ENCODE measurements around the gene SYNPO2.
"Not testable (repeated sequence)": the region's sequence is repeated elsewhere in the genome, so short reads cannot be mapped to it uniquely, and the experiment has no call there.

SYNPO2 gene

DNA sequence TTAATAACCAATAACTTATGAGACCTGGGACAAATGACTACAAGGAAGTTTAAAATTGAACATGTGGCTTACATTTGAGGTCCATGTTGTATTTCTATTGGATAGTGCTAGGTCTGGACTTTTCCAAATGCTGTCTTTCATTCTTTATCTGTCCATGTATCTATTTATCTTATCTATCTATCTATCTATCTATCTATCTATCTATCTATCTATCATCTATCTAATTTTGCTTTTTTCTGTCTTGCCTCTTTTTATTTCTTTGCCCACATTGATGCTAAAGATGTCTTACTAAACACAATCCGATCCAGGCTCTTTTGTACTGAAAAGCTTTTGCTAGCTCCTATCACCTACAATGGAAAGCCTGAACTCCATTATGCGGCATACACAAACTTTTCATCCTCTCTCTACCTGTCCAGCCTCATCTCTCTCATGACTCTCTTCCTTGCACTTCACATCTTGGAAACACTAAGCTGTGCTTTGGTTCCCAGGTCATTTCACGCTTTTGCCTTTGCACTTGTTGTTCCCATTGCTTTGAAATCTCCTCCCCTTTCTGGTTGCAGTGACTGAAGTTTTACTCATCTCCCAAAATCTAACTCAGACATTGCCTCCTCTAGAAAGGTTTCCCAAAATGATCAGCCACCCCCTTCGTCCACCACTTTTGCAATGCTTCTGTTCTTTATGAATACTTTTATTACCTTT, 107.2 kb downstream of the SYNPO2 start:
- in situ Hi-C loops (cut with HindIII; ENCODE audit: low sequenced_read_pairs), result loop anchor here (25.0 kb wide), 1 partner anchor 1041 kb away; no protein-coding TSS in a partner anchor

DNA sequence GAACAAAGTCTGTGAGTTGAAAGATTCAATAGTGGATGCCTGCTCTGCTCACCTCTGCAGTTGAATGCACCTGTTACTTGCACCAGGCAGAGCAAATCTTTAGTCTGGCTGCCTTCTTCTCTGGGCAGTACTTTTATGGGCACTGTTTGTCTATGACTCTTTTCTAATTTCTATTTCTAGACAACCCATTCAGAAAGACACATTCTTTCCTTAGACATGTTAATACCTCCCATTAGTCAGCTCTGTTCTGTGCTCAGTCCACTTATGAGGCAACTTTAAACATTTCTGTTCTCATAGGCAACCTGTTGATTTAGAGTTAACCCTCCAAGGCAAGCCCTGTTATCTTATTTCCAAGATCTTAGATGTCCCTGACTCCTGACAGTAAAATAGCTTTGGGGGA, 108.9 kb downstream of the SYNPO2 start:
- in situ Hi-C loops (cut with HindIII; ENCODE audit: low sequenced_read_pairs), result loop anchor here (25.0 kb wide), 1 partner anchor 1040 kb away; no protein-coding TSS in a partner anchor

DNA sequence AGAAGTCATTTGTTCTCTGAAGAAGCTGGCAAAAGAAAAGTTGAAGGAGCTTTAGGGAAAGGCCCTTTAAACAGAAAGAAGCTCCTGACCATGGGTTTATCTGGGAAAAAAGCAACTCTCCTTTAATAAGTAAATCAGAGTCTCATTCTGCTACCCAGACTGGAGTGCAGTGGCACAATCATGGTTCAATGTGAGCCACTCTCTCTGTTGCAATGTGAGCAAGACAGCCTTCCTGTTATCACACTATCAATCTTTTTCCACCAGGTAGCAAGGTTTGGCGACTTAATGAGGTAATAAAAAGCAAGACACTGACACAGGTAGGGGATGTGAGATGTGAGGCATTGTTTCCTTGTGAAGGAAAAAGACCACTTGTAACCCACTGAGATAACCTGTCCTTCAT, 111.3 kb downstream of the SYNPO2 start:
- in situ Hi-C loops (cut with HindIII; ENCODE audit: low sequenced_read_pairs), result loop anchor here (25.0 kb wide), 1 partner anchor 1037 kb away; no protein-coding TSS in a partner anchor

DNA sequence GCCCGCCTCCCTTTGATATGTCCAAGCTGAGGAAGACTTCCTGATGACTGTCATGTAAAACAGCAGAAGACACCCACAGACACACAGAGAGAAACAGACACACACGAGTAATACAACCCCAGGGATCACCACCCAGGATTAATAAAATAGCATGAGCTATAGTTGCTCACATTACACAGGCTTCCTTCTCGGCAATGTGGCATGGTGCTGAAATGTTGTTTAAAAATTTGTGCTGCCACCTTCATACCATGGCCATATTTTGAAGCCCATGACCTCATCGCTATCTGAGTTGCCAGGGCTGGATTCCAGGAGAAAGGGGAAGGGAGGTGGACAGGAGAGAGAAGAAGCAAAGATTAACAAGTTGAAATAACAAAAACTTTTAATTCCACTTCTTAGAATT, 111.7 kb downstream of the SYNPO2 start:
- in situ Hi-C loops (cut with HindIII; ENCODE audit: low sequenced_read_pairs), result no loop called here

DNA sequence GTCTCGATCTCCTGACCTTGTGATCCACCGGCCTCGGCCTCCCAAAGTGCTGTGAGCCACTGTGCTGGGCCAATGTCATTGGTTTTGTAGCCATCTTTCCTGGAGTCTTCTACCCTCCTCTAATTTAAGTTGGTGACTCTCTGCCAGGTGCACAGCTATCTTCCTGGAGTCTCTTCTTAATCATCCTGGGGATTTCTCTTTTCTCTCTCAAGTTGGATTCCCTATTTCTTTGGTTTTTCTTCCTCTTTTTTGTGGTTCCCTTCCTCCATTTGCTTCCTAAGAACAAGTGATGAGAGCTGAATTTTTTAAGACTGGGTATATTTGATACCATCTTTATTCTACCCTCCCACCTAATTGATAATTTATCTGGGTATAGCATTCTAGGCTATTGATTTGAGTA, 113.8 kb downstream of the SYNPO2 start:
- in situ Hi-C loops (cut with HindIII; ENCODE audit: low sequenced_read_pairs), result no loop called here

DNA sequence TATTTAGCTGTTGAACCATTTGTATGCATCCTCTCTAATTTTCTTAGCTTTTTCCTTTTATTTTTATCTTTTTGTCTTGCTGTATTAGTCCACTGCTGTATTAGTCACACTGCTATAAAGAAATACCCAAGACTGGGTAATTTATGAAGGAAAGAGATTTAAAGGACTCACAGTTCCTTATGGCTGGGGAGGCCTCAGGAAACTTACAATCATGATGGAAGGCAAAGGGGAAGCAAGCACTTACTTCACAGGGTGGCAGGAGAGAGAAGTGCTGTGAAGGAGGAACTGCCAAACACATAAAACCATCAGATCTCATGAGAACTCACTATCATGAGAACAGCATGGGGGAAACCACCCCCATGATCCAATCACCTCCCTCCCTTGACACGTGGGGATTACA, 114.3 kb downstream of the SYNPO2 start:
- in situ Hi-C loops (cut with HindIII; ENCODE audit: low sequenced_read_pairs), result not testable (repeated sequence)

DNA sequence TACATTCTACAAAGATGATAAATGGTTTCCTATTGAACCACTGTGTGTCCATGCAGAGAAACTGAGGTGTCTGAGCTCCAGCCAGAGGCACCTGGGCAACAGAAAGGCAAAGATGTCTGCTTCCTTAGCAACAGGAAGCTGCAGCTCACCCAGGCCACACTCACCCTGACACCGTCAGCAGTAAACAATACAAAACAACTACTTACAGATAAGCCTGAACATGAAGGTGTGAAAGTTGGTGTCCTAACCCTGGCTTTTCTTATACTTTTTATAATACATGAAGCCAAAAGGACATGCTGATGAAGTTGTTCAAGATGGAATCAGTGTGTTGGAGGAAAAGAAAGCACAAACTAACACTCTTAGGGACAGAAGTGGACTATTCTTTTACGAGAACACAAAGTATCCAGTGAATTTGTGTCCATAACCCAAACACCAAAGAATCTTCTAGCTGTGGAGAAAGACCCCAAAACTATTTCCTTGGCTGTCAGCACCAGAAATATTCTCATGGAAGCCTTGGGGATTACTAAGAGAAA, 117.3 kb downstream of the SYNPO2 start:
- in situ Hi-C loops (cut with HindIII; ENCODE audit: low sequenced_read_pairs), result no loop called here

GRCh38 chr4:119008761-119009160, 120.1 kb downstream of the SYNPO2 start:
- in situ Hi-C loops (cut with HindIII; ENCODE audit: low sequenced_read_pairs), result no loop called here

GRCh38 chr4:119010221-119010620, 121.6 kb downstream of the SYNPO2 start:
- in situ Hi-C loops (cut with HindIII; ENCODE audit: low sequenced_read_pairs), result not testable (repeated sequence)

DNA sequence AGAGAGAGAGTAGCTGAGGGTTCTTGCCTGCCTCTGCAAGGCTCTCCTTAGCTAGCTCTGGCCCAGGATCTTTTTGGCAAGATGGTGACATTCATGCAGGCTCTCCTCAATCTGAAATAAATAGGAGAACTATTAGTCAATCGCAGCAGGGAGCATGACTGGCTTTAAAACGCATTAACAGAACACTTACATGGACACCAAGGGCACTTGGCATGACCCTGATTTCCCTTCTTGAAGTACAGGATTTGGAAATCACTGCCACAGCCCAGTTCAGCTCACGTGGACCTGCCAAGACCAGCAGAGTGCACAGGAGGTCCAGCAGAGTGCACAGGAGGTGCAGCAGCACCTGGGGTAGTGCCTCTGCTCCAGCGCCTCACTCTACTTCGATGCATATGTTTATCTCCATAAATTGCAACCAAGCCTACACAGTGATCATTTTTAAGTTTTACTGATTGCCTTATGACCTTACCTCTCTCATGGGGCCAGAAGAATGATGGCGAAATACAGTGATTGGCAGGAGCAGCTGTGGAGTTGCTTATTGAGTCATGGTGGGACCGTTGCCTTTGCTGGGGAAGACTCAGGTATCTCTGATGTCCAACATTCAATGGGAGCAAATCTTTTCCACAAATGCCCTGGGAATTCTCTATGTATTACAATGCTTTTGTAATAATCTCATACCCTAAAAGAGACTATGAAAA, 122.4 kb downstream of the SYNPO2 start:
- in situ Hi-C loops (cut with HindIII; ENCODE audit: low sequenced_read_pairs), result no loop called here

DNA sequence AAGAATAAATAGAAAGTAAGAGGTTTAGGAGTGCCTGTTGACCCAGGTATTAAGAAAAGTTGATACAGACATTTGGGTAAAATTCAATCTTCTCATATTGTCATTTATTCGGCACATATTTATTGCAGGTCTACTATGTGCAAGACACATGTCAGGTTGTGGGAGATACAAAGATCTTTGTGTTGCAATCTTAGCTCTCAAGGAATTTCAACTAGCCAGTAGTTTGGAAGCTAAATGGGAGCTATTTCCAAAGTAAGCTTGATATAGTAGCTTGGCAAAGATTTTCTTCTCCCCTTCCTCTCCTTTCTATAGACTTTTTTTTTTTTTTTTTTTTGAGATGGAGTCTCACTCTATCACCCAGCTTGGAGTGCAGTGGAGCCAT, 122.9 kb downstream of the SYNPO2 start:
- in situ Hi-C loops (cut with HindIII; ENCODE audit: low sequenced_read_pairs), result no loop called here

GRCh38 chr4:119014658-119015057, 126.0 kb downstream of the SYNPO2 start:
- in situ Hi-C loops (cut with HindIII; ENCODE audit: low sequenced_read_pairs), result no loop called here

DNA sequence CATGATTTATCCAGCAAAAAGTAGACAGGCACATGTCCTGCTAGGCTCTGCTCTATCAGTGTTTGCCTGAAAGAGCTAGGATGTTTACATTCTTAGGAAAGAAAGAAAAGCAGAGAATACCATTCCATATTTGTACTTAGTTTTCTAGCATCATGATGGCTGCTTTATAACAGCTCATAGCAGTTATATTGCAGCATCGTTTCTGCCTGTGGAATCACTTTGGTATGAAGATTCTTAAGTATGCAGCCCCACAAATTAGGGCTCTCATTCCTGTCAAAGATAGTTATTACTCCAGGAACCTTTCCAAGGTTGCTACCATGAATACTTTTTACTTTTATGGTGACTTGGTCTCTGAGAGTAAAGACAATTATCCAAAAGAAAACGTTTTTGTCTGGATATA, 128.0 kb downstream of the SYNPO2 start:
- in situ Hi-C loops (cut with HindIII; ENCODE audit: low sequenced_read_pairs), result no loop called here

DNA sequence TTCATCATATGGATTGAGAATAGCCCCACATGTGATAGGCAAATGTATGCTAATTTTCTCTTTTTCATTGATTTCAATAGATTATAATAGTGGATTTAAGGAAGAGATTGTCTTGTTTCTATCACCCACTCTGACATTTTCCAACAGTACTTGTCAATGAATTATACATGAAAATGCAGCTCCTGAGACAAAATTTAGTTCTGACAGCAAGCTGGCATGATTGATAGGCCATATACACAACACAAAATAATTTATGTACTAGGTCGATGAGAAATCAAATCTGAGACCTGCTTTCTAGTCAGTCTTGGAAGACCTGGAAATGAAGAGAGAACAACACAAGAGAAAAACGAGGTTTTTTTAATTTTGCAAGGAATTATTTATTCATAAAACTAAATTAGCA, 129.0 kb downstream of the SYNPO2 start:
- in situ Hi-C loops (cut with HindIII; ENCODE audit: low sequenced_read_pairs), result no loop called here

DNA sequence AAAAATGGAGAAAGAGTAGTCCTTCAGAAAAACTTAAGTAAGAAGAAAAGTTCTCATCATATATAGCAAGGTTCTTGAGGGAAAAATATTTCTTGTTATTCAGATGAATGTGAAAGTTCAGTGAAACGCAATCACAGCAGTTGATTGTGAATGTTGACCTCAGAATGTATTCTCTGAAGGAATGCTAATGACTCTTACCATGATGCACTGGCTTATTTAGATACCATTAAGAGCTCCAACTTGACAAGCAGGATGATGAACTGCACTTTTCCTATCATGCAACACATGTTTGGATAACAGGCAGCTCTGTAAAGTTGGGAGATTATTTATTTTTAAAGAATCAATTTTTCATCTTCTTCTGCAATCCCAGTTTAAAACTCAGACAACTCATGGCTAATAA, 131.5 kb downstream of the SYNPO2 start:
- in situ Hi-C loops (cut with HindIII; ENCODE audit: low sequenced_read_pairs), result no loop called here

DNA sequence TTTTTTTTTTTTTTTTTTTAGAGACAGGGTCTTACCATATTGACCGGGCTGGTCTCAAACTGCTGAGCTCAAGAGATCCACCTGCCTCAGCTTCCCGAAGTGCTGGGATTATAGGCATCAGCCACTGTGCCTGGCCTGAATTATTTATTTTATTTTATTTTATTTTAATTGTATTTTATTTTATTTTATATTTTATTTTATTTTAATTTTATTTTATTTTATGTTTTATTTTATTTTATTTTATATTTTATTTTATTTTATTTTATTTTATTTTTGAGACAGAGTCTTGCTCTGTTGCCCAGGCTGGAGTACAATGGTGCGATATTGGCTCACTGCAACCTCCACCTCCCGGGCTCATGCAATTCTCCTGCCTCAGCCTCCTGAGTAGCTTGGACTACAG, 133.9 kb downstream of the SYNPO2 start:
- in situ Hi-C loops (cut with HindIII; ENCODE audit: low sequenced_read_pairs), result not testable (repeated sequence)

- in situ Hi-C loops (cut with HindIII; ENCODE audit: low sequenced_read_pairs), result no loop called here
These were observed 135.4 kb downstream of the SYNPO2 start for GRCh38 chr4:119024102-119024501.

GRCh38 chr4:119025420-119025819, 136.8 kb downstream of the SYNPO2 start:
- in situ Hi-C loops (cut with HindIII; ENCODE audit: low sequenced_read_pairs), result no loop called here

GRCh38 chr4:119025916-119026661, 137.4 kb downstream of the SYNPO2 start:
- in situ Hi-C loops (cut with HindIII; ENCODE audit: low sequenced_read_pairs), result no loop called here

DNA sequence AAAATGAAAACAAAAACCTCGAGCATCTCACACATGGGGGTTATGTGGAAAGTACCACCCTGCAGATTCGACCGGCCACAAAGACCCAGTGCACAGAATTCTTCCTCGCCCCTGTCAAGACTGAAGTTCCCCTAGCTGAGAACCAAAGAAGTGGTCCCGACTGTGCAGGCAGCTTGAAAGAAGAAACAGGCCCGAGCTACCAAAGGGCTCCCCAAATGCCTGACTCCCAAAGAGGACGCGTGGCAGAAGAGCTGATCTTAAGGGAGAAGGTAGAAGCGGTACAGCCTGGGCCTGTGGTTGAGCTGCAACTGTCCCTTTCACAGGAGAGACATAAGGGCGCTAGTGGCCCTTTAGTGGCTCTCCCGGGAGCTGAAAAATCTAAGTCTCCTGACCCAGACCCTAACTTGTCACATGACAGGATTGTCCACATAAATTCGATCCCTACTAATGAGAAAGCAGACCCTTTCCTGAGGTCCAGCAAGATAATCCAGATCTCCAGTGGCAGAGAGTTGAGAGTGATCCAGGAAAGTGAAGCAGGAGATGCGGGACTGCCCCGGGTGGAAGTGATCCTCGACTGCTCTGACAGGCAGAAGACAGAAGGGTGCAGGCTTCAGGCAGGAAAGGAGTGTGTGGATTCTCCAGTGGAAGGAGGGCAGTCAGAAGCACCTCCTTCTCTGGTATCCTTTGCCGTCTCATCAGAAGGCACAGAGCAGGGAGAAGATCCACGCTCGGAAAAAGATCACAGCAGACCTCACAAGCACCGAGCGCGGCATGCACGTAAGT, 138.2 kb downstream of the SYNPO2 start:
- in situ Hi-C loops (cut with HindIII; ENCODE audit: low sequenced_read_pairs), result no loop called here

- in situ Hi-C loops (cut with HindIII; ENCODE audit: low sequenced_read_pairs), result no loop called here
These were observed 139.2 kb downstream of the SYNPO2 start for GRCh38 chr4:119027811-119028210.

Measured in endothelial cell of hepatic sinusoid (primary cell).